K562 (cell line): ENCODE data around the gene SP6. TPM values are rescaled to one million over a fixed set of nuclear protein-coding genes. Genes with fewer than 3 reads are reported as not detected.

Source experiments
- ATF3 ChIP-seq, 2 experiments: fragments of 450-650 bp in 1 of 2; sonication (generic) in 1 of 2; formaldehyde crosslinking in 1 of 2; IDR thresholded peaks in 1 of 2; conservative IDR thresholded peaks in 1 of 2; 2 replicates each; pipeline versions ENCODE4 v1.6.1 to v1.8.1; 2016 to 2023; ENCODE audit warnings: mild to moderate bottlenecking in 2 of 2, moderate library complexity in 2 of 2, inconsistent platforms in 1 of 2, missing genetic modification reagents in 1 of 2
- BACH1 ChIP-seq: fragments of 200-800 bp; sonication (Bioruptor generic); IDR thresholded peaks from 2 replicates; pipeline ENCODE4 v1.6.1; 2016; ENCODE audit warnings: missing genetic modification characterization, missing compliant biosample characterization
- CCNT2 ChIP-seq: IDR thresholded peaks from 2 replicates; pipeline ENCODE4 v1.6.1; 2011; ENCODE audit warnings: borderline replicate concordance, low read depth, mild to moderate bottlenecking, moderate library complexity, mixed read lengths, low read length; ENCODE audit not compliant: insufficient read length; ENCODE audit errors: extremely low read depth
- E2F8 ChIP-seq: fragments of 450-650 bp; IDR thresholded peaks from 2 replicates; pipeline ENCODE4 v1.7.1; 2018; ENCODE audit warnings: mild to moderate bottlenecking, low read depth; ENCODE audit not compliant: partially characterized antibody
- EWSR1 ChIP-seq: fragments of 450-650 bp; IDR thresholded peaks from 2 replicates; pipeline ENCODE4 v1.6.1; 2018; ENCODE audit warnings: borderline replicate concordance, mild to moderate bottlenecking, low read depth, moderate library complexity; ENCODE audit not compliant: partially characterized antibody
- FOXP1 ChIP-seq: sonication (generic); formaldehyde crosslinking; IDR thresholded peaks from 2 replicates; pipeline ENCODE4 v1.8.0; 2022; ENCODE audit warnings: mild to moderate bottlenecking, missing genetic modification reagents
- GTF2F1 ChIP-seq: IDR thresholded peaks from 2 replicates; pipeline ENCODE4 v1.6.1; 2011; ENCODE audit warnings: low read depth, low read length, improper control_type of control experiment
- HDAC8 ChIP-seq: fragments of 450-650 bp; IDR thresholded peaks from 2 replicates; pipeline ENCODE4 v1.6.1; 2016; ENCODE audit warnings: mild to moderate bottlenecking, missing genetic modification characterization, moderate library complexity, missing compliant biosample characterization
- HIVEP1 ChIP-seq: fragments of 250-450 bp; sonication (Bioruptor Pico); IDR thresholded peaks from 2 replicates; pipeline ENCODE4 v1.4.0; 2020; ENCODE audit warnings: mild to moderate bottlenecking
- KAT2B ChIP-seq: IDR thresholded peaks from one replicate; pipeline ENCODE4 v1.6.1; 2012; ENCODE audit warnings: low read depth, mild to moderate bottlenecking, control low read depth, inconsistent platforms, low read length, moderate library complexity
- KLF6 ChIP-seq: fragments of 250-450 bp; sonication (Bioruptor Pico); IDR thresholded peaks from 2 replicates; pipeline ENCODE4 v1.4.0; 2020; ENCODE audit warnings: mild to moderate bottlenecking, moderate library complexity, borderline replicate concordance
- MXI1 ChIP-seq: IDR thresholded peaks from 2 replicates; pipeline ENCODE4 v1.6.1; 2011; ENCODE audit warnings: low read depth, mild to moderate bottlenecking, improper control_type of control experiment, low read length
- NBN ChIP-seq: fragments of 450-650 bp; IDR thresholded peaks from 2 replicates; pipeline ENCODE4 v1.6.1; 2016; ENCODE audit warnings: low read depth, mild to moderate bottlenecking
- SIRT6 ChIP-seq: IDR thresholded peaks from one replicate; pipeline ENCODE4 v1.6.1; 2012; ENCODE audit warnings: low read depth, mild to moderate bottlenecking, control low read depth, inconsistent platforms, low read length, moderate library complexity
- SMC3 ChIP-seq: conservative IDR thresholded peaks from 2 replicates; pipeline ENCODE4 v1.6.1; 2011; ENCODE audit warnings: low read depth, low read length, improper control_type of control experiment; ENCODE audit not compliant: insufficient read depth
- SNRNP70 ChIP-seq: fragments of 200-400 bp; formaldehyde crosslinking; optimal IDR thresholded peaks from 2 replicates; pipeline ENCODE3; 2017; ENCODE audit warnings: low read depth, low read length
- ZBTB33 ChIP-seq: sonication (generic); formaldehyde crosslinking; IDR thresholded peaks from 2 replicates; pipeline ENCODE4 v1.8.1; 2023; ENCODE audit warnings: mild to moderate bottlenecking, missing genetic modification reagents
- ZNF445 ChIP-seq: fragments of 250-450 bp; sonication (Bioruptor Pico); IDR thresholded peaks from 2 replicates; pipeline ENCODE4 v1.4.0; 2020; ENCODE audit warnings: low read depth, mild to moderate bottlenecking, moderate library complexity
- ZNF584 ChIP-seq: fragments of 200-800 bp; sonication (Bioruptor generic); IDR thresholded peaks from 2 replicates; pipeline ENCODE4 v1.6.1; 2016; ENCODE audit warnings: low read depth, mild to moderate bottlenecking, missing genetic modification characterization, missing compliant biosample characterization
- ZSCAN32 ChIP-seq: fragments of 450-650 bp; formaldehyde crosslinking; IDR thresholded peaks from 2 replicates; pipeline ENCODE4 v1.4.0; 2020; ENCODE audit warnings: mild to moderate bottlenecking, moderate library complexity
- polyA plus RNA-seq, 8 experiments: library from polyadenylated mRNA; depleted of rRNA in 4 of 8; stranded (reverse) in 5 of 8; unstranded in 3 of 8; fragments of >200 nt; fragmentation: Nextera tagmentation in 2 of 8; fragmentation: Illumina TruSeq in 1 of 8; extraction: Ambion mirVana in 2 of 8; extraction: Trizol in 1 of 8; gene quantifications; 2 replicates each; pipeline versions ENCODE4 v1.2.1 to v1.2.3, GENCODE V29; 2011 to 2014; ENCODE audit warnings: inconsistent platforms in 1 of 8, missing spikeins in 1 of 8
- total RNA-seq, 7 experiments: library from RNA; depleted of rRNA in 6 of 7; stranded (reverse); fragments of >200 nt in 6 of 7; fragmentation: Illumina TruSeq in 2 of 7; extraction: Trizol in 2 of 7; gene quantifications; 2 replicates each; pipeline versions ENCODE4 v1.2.1 to v1.2.3, GENCODE V29; 2011 to 2021; ENCODE audit warnings: low replicate concordance in 1 of 7

Gene SP6
- total and polyA plus RNA-seq, 9 of the 15 experiments (the other 6 are each of a cell fraction or from before 2014, with no cell fraction given), result 0.11 to 7.9 (median 2.2) TPM

GRCh38 chr17:47895856-47896671 is 45.1 kb upstream of the SP6 start, which contains the start of gene SP2 (continued):
- TF ChIP-seq E2F8 (peak; percentile 85), ZSCAN32 (CRISPR knock-in tag) (peak; percentile 55; the same call in 1 of the 2 replicates), EWSR1 (no peak), HIVEP1 (CRISPR knock-in tag) (peak; percentile 24; the same call in 1 of the 2 replicates), BACH1 (no peak), ZNF445 (no peak), MXI1 (no peak), HDAC8 (0 out of 2 replicates have a peak, but pooled peaks have one; percentile 35), FOXP1 (peak; percentile 23; the same call in 1 of the 2 replicates), NBN (no peak), SIRT6 (no peak), GTF2F1 (no peak), KLF6 (CRISPR knock-in tag) (no peak), SNRNP70 (no peak), CCNT2 (peak; percentile 66), ZBTB33 (CRISPR knock-in tag) (no peak), KAT2B (no peak), ZNF584 (no peak), ATF3 (IDR thresholded peaks at IDR 0.05) (peak; percentile 44), ATF3 (CRISPR knock-in tag; conservative IDR thresholded peaks at IDR 0.05) (no peak), SMC3 (no peak)
